HG03095 (cell line): ENCODE results near the gene SCN11A.

Experiments used
- ATAC-seq: cut with Tn5 transposase; IDR thresholded peaks from one replicate; pipeline ENCODE4 v1.9.1; 2021; ENCODE audit warnings: moderate library complexity; ENCODE audit not compliant: unreplicated experiment

The SCN11A gene

GRCh38 chr3:39011191-39011736 is 40.5 kb downstream of the SCN11A start:
- no peak for ATAC-seq

- no peak for ATAC-seq
These were observed 46.4 kb downstream of the SCN11A start for GRCh38 chr3:39005295-39005694.
